Left ventricle myocardium inferior (tissue), 1 donor: Measurements from ENCODE around the gene MED4. TPM values are rescaled to one million over a fixed set of nuclear protein-coding genes. Genes with fewer than 3 reads are reported as not detected.

Source experiments
- DNase-seq: peaks from one replicate; pipeline ENCODE4 v3.0.0-alpha.2; 2020
- H3K27ac ChIP-seq: fragments of 200-600 bp; replicated peaks from 2 replicates; pipeline ENCODE4 v1.8.0; 2021
- H3K27me3 ChIP-seq: fragments of 200-600 bp; 2 replicates; pipeline ENCODE4 v1.8.0; 2021; ENCODE audit warnings: low read depth
- H3K36me3 ChIP-seq: fragments of 200-600 bp; 2 replicates; pipeline ENCODE4 v1.8.0; 2021
- H3K4me1 ChIP-seq: fragments of 200-600 bp; 2 replicates; pipeline ENCODE4 v1.8.0; 2021
- H3K4me3 ChIP-seq: fragments of 200-600 bp; 2 replicates; pipeline ENCODE4 v1.8.0; 2021; ENCODE audit warnings: mild to moderate bottlenecking, moderate library complexity
- H3K9me3 ChIP-seq: fragments of 200-600 bp; replicated peaks from 2 replicates; pipeline ENCODE4 v1.8.0; 2021
- CTCF ChIP-seq: fragments of 200-600 bp; IDR thresholded peaks from 2 replicates; pipeline ENCODE4 v1.8.0; 2021; ENCODE audit warnings: antibody characterized with exemption, mild to moderate bottlenecking, borderline replicate concordance
- intact Hi-C: fragments of 100-400 bp; cut with micrococcal nuclease; formaldehyde crosslinking; loops from one replicate; pipeline ENCODE4 v1.11.0; 2022
- total RNA-seq: library from RNA; stranded (reverse); fragmentation: NEBNext Ultra II Directional; extraction: Animal tissue kit (Norgen Biotek cat#: 25700); gene quantifications from one replicate; pipeline ENCODE4 v1.2.1, GENCODE V29; 2021
- donor health status: DM: no; HTN: yes; CAD: no; lungs with severe emphysema.

Gene MED4
- total RNA-seq, 1 donor from 2014 or later = 39.4 TPM

GRCh38 chr13:48131533-48131932 is 36.6 kb upstream of the MED4 start:
- H3K27me3 ChIP-seq = no peaks in the 10 kb centered on the region
- no peak overlapping the region for H3K27ac ChIP-seq
- no peaks in the 10 kb centered on the region for H3K9me3 ChIP-seq
- peaks cover 18% of the 10 kb centered on the region for H3K4me1 ChIP-seq
- no peak overlapping the region for H3K4me3 ChIP-seq
- DNase-seq = no peak
- TF ChIP-seq CTCF = no peak
- H3K36me3 ChIP-seq = no peaks in the 10 kb centered on the region
- intact Hi-C loops = no loop called here

GRCh38 chr13:48126944-48127830 is 32.3 kb upstream of the MED4 start:
- intact Hi-C loops = loop anchor here (10.0 kb wide), 1 partner anchor 108 kb away; the partner anchor contains the start of gene ITM2B
- H3K4me1 ChIP-seq = peaks cover 55% of the 10 kb centered on the region
- DNase-seq = peak; percentile 84
- H3K4me3 ChIP-seq = no peak overlapping the region
- no peaks in the 10 kb centered on the region for H3K27me3 ChIP-seq
- peak overlapping the region; percentile 91 for H3K27ac ChIP-seq
- H3K9me3 ChIP-seq = no peaks in the 10 kb centered on the region
- H3K36me3 ChIP-seq = no peaks in the 10 kb centered on the region
- TF ChIP-seq CTCF = peak; percentile 81

- Histone ChIP-seq H3K4me1 (peaks cover 61% of the 10 kb centered on the region), H3K4me3 (peak overlapping the region; percentile 21)
- DNase-seq = no peak
Observed at GRCh38 chr13:48125794-48126228, 30.9 kb upstream of the MED4 start.

GRCh38 chr13:48123812-48124211 is 28.9 kb upstream of the MED4 start:
- Histone ChIP-seq H3K4me3 (no peak overlapping the region), H3K4me1 (peaks cover 65% of the 10 kb centered on the region), H3K9me3 (no peaks in the 10 kb centered on the region), H3K27me3 (no peaks in the 10 kb centered on the region), H3K27ac (peak overlapping the region; percentile 91), H3K36me3 (no peaks in the 10 kb centered on the region)
- TF ChIP-seq CTCF = no peak
- intact Hi-C loops = loop anchor here (10.0 kb wide), 1 partner anchor 111 kb away; the partner anchor contains the start of gene ITM2B
- no peak for DNase-seq

More at GRCh38 chr13:48125794-48126228, 30.9 kb upstream of the MED4 start:
- intact Hi-C loops = loop anchor here (10.0 kb wide), 1 partner anchor 109 kb away; the partner anchor contains the start of gene ITM2B
- Histone ChIP-seq H3K27ac (peak overlapping the region; percentile 91), H3K36me3 (no peaks in the 10 kb centered on the region), H3K27me3 (no peaks in the 10 kb centered on the region), H3K9me3 (no peaks in the 10 kb centered on the region)
- TF ChIP-seq CTCF = no peak

- H3K4me1 ChIP-seq = peaks cover 54% of the 10 kb centered on the region
- no peaks in the 10 kb centered on the region for H3K36me3 ChIP-seq
- no peak for TF ChIP-seq CTCF
- no peak for DNase-seq
- H3K4me3 ChIP-seq = no peak overlapping the region
- H3K27ac ChIP-seq = peak overlapping the region; percentile 91
- H3K9me3 ChIP-seq = no peaks in the 10 kb centered on the region
- no peaks in the 10 kb centered on the region for H3K27me3 ChIP-seq
- intact Hi-C loops = loop anchor here (10.0 kb wide), 1 partner anchor 113 kb away; the partner anchor contains the start of gene ITM2B
Observed at GRCh38 chr13:48121733-48122132, 26.8 kb upstream of the MED4 start.
